WERI-Rb-1 (cell line): ENCODE measurements around the gene MYL5.

ENCODE experiments used
- DNase-seq: peaks from one replicate; pipeline ENCODE4 v3.0.0-alpha.2; 2020
- H3K27ac ChIP-seq: fragments of 250-450 bp; sonication (Bioruptor Pico); 2 replicates; pipeline ENCODE4 v1.5.1; 2020; ENCODE audit warnings: mild to moderate bottlenecking, moderate library complexity
- H3K27me3 ChIP-seq: fragments of 250-450 bp; sonication (Bioruptor Pico); 2 replicates; pipeline ENCODE4 v1.5.1; 2021; ENCODE audit warnings: mild to moderate bottlenecking, low read depth, moderate library complexity; ENCODE audit not compliant: insufficient read depth, severe bottlenecking
- H3K36me3 ChIP-seq: fragments of 250-450 bp; sonication (Bioruptor Pico); 2 replicates; pipeline ENCODE4 v1.5.1; 2020; ENCODE audit warnings: mild to moderate bottlenecking, moderate library complexity
- H3K4me3 ChIP-seq: 2 replicates; pipeline ENCODE4 v1.5.1; 2011; ENCODE audit warnings: low read depth, mild to moderate bottlenecking, control low read depth, low read length
- H3K9me3 ChIP-seq: fragments of 250-450 bp; sonication (Bioruptor Pico); 2 replicates; pipeline ENCODE4 v1.5.1; 2021; ENCODE audit warnings: mild to moderate bottlenecking, moderate library complexity; ENCODE audit not compliant: severe bottlenecking
- CTCF ChIP-seq: IDR thresholded peaks from 2 replicates; pipeline ENCODE4 v1.5.1; 2011; ENCODE audit warnings: low read depth, mild to moderate bottlenecking, control low read depth, inconsistent platforms, low read length

Gene MYL5

GRCh38 chr4:722851-723360, 48.6 kb downstream of the MYL5 start:
- Histone ChIP-seq H3K27me3 (no peaks in the 10 kb centered on the region), H3K4me3 (no peak overlapping the region), H3K27ac (no peak overlapping the region), H3K36me3 (peaks cover 21% of the 10 kb centered on the region), H3K9me3 (no peaks in the 10 kb centered on the region)
- TF ChIP-seq CTCF = no peak
- DNase-seq = no peak

GRCh38 chr4:723751-724530, 49.6 kb downstream of the MYL5 start:
- H3K27me3 ChIP-seq = no peaks in the 10 kb centered on the region

GRCh38 chr4:725391-726234, 51.3 kb downstream of the MYL5 start:
- Histone ChIP-seq H3K9me3 (no peaks in the 10 kb centered on the region), H3K27me3 (no peaks in the 10 kb centered on the region), H3K27ac (no peak overlapping the region), H3K4me3 (no peak overlapping the region), H3K36me3 (peaks cover 25% of the 10 kb centered on the region)
- no peak for DNase-seq
- TF ChIP-seq CTCF = no peak

More at GRCh38 chr4:723751-724530, 49.6 kb downstream of the MYL5 start:
- Histone ChIP-seq H3K27ac (no peak overlapping the region), H3K36me3 (peaks cover 25% of the 10 kb centered on the region), H3K9me3 (no peaks in the 10 kb centered on the region), H3K4me3 (no peak overlapping the region)
- TF ChIP-seq CTCF = no peak
- no peak for DNase-seq

- no peaks in the 10 kb centered on the region for H3K27me3 ChIP-seq
These were observed 52.0 kb downstream of the MYL5 start for GRCh38 chr4:726235-726787.

GRCh38 chr4:726838-727237, 52.5 kb downstream of the MYL5 start:
- no peak for DNase-seq
- Histone ChIP-seq H3K27me3 (no peaks in the 10 kb centered on the region), H3K9me3 (no peaks in the 10 kb centered on the region), H3K36me3 (peaks cover 28% of the 10 kb centered on the region), H3K4me3 (no peak overlapping the region), H3K27ac (no peak overlapping the region)
- TF ChIP-seq CTCF = no peak

More at GRCh38 chr4:726235-726787, 52.0 kb downstream of the MYL5 start:
- H3K4me3 ChIP-seq = no peak overlapping the region
- peaks cover 28% of the 10 kb centered on the region for H3K36me3 ChIP-seq
- H3K27ac ChIP-seq = no peak overlapping the region
- no peaks in the 10 kb centered on the region for H3K9me3 ChIP-seq
- DNase-seq = no peak
- no peak for TF ChIP-seq CTCF
